HT-29 (cell line): ENCODE data around the gene SLC26A8. TPM values are rescaled to one million over a fixed set of nuclear protein-coding genes. Genes with fewer than 3 reads are reported as not detected.
"Not testable (repeated sequence)": the region's sequence is repeated elsewhere in the genome, so short reads cannot be mapped to it uniquely, and the experiment has no call there.

Experiments
- DNase-seq: peaks from one replicate; pipeline ENCODE4 v3.0.0-alpha.2; 2015; ENCODE audit warnings: low spot score
- total RNA-seq: library from RNA; depleted of rRNA; stranded (reverse); fragments of >200 nt; shearing (Covaris generic); gene quantifications from 2 replicates; pipeline ENCODE4 v1.2.3, GENCODE V29; 2014

SLC26A8 gene
- total RNA-seq, 1 experiment from 2014 or later: not detected

DNA sequence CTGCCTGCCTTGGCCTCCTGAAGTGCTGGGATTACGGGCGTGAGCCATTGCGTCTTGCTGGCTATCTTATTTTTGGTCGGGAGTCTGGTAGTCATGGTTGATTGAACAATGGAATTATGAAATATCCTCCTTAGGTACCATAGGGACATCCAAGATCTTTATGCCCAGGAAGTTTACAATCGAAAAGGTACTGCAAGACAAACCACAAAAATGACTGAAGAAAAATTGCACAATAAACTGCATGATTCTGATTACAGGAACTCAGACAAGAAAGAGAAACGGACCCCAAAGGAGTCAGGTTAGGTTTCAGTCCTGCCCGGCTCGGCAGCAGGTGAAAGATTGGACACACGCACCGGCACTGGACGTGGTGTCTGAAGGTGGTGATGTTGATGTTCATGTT lies 5.3 kb downstream of the SLC26A8 start:
- DNase-seq: no peak

DNA sequence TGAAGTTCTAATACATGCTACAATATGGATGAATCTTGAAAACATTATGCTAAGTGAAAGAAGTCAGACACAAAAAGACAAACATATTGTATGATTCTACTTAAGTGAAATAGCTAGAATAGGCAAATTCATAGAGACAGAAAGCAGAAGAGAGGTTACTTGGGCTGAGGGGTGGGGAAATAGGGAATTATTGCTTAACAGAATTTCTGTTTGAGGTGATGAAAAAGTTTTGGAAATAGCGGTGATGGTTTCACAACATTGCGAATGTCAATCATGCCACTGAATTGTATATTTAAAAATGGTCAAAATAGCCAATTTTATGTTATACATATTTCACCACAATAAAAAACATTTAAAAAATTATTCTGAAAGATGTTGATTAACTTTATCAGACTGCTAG lies 6.1 kb downstream of the SLC26A8 start:
- no peak for DNase-seq

DNA sequence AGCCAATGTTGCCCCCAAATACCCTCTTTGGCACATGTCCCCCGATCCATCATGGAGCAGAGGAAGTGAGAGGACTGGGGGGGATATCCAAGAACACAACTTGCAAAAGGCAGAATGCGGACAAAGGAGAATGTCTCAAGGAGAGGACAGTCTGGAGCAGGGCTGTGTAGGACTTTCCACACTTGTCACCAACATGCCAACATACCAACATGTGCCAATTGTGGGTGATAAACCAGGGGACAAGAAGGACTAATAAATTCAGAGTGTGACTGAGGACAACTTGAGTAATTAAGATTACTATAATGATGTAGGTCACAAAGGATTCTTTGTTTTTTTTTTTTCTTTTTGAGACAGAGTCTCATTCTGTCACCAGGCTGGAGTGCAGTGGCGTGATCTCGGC lies 8.8 kb downstream of the SLC26A8 start:
- no peak for DNase-seq

DNA sequence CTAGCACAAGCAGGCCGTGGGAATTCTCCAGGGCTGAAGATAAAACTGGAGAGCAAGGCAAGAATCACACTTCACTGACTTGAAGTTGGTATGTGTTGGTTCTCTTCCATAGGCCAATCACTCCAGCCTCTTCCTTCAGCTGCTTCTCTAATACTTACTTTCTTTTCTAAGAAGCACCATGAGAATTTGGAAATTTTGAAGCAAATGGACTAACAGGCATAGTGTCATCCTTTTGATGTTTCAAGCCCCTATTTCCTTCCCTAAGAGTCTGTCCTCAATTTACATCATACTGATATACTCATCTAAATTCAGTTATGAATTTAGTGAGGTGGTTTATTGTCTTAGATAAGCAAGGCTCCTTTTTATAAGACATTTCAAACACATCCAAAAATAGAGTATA lies 24.0 kb downstream of the SLC26A8 start:
- no peak for DNase-seq

DNA sequence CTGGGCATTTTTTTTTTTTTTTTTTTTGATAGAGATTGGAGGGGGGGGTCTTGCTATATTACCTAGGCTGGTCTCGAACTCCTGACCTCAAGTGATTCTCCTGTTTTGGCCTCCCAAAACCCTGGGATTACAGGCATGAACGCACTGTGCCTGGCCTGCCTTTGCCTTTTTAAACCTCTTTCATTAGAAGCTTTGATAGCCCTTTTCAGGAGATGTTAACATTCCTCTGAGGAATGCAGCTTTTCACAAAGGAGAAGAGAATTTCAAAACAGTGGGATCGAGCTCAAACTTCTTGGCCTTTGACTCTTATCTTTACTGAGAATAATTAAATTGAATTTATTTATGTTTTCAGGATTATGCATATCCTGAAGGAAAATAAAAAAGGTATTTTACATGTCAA lies 31.3 kb downstream of the SLC26A8 start:
- no peak for DNase-seq

DNA sequence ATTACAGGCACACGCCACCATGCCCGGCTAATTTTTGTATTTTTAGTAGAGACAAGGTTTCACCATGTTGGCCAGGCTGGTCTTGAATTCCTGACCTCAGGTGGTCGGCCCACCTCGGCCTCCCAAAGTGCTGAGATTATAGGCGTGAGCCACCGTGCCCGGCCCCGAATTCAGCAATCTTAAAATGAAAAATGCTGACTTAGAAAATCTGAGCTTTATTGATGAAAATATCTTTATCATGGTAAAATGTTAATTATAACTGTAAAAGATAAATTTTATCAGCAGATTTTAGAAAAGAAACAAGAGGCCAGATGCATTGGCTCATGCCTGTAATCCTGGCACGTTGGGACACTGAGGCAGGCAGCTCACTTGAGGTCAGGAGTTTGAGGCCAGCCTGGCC lies 36.4 kb downstream of the SLC26A8 start:
- DNase-seq: not testable (repeated sequence)

DNA sequence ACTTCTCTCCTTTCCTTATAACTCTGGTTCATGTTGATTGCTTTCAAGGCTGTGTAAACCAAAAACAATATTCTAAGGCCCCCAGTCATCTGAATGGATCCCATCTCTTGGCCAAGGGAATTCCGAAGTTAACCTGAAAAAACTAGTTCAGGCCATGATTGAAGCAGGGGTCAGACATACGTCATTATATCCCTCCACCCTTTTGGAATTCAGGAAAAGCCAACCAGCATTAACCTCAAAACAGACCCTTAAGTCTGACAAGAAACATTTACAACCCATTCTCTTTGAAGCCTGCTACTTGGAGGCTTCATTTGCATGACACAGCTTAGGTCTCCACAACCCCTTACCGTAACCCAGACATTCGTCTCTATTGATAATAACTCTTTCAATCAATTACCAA lies 39.7 kb downstream of the SLC26A8 start:
- DNase-seq: no peak

DNA sequence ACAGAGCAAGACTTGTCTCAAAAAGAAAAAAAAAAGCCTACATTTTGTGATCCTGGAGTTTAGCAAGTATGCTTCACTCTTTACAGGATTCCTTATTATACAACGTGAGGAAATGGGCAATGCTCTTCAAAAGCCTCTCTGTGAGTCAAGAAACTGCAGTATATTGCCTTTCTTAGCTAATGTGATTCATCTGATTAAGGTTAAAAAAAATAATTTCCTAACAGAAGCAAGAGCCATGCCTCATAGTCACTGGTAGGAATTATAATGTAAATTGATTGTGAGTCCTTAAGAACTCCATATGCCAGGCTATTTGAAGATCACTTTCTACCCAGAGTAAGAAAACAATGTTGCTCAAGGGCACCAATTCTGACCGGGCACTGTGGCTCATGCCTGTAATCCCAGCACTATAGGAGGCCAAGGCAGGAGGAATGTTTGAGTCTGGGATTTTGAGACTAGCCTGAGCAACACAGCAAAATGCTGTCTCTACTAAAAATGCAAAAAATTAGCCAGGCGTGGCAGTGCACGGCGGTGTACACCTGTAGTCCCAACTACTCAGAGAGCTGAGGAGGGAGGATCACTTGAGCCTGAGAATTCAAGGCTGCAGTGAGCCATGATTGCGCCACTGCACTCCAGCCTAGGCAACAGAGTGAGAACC lies 43.3 kb downstream of the SLC26A8 start:
- DNase-seq: no peak

DNA sequence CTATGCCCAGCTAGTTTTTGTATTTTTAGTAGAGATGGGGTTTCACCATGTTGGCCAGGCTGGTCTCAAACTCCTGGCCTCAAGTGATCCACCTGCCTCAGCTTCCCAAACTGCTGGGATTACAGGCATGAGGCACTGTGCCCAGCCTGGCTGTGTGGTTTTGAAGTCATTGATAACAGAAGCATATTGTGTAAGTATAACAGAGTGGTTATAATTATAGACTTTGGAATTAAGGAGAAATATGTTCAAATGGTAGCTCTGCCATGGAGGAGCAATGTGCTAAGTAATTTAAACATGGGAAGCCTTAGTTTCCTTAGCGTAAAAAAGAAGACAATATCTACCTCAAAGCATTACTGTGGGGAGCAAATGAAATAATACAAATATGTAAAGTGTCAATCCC lies 44.3 kb downstream of the SLC26A8 start:
- not testable (repeated sequence) for DNase-seq

DNA sequence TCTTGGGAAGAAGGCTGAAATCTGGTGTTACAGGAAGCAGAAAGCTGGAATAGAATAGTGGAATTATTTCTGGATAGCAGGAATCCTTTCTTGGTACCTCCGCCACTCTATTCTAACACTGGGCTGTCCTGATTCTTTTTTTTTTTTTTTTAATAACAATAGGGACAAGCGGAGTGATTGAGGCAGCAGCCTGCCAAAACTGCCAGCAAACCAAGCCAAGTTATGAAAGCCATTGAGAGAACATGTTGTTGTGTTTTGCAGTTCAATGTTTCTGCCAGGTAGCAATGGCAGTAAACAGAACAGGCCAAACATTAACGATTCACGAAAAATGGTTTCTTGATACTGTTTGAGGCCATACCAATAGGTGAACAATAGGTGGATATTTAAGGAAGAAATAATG lies 47.1 kb downstream of the SLC26A8 start:
- DNase-seq: no peak

DNA sequence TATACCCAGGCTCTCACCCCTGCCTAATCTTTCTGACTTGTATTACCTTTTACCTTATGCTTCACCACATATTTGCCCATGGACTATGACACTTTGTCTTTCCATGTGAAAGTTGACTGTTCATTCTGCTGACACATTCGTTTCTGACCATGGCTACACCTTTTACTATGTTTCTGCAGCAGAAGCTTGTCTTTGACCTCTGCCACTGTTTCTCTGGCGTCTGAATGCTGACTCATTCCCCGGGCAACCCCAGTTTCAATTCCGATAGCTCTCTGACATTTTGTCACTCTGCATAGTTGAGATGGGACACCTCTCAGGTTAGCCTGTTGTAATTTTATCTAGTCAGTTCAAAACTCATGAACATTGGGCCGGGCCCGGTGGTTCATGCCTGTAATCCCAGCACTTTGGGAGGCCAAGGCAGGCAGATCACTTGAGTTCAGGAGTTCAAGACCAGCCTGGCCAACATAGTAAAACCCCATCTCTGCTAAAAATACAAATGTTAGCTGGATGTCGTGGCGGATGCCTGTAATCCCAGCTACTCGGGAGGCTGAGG lies 50.7 kb downstream of the SLC26A8 start:
- DNase-seq: peak; percentile 84

DNA sequence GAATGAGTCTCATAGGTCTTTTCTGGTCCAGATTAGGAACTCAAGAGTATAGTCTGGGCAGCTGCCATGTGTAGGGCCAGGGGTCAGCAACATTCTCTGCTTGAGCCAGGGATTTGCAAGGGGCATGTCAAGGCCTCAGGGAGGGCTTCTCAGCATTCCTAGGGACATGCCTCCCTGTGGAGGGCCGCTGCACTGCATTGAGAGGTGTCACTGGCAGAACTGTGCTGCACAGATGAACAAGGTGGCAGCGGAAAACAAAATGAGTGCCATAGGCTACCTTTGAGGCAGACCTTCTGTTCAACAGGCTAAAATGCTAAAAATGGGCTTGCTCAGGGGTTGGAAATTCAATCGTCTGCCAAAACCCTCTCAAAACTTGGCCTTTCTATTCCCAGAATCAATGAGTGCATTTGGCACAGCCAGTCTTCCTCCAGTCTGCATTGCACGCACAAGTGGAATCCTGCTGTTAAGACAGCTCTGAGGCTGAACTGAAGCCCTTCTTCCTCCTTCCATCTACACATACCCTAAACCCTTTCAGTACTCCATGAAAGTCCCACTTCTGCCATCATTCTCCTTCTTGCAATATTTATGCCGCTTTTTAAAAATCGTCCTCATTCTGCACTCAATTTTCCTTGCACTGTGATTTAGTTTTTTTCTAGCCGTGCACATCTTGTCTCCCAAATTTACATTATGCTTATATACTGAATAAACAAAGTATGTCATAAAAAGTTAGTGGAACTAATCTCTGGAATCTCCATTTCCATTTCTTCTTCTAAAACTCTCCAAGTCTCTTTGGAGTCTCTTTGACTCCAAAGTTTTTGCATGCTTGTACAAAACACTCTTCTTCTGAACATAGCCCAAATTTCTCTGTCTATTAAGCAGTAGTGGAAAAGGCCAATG lies 51.7 kb downstream of the SLC26A8 start:
- peak; percentile 34 for DNase-seq

DNA sequence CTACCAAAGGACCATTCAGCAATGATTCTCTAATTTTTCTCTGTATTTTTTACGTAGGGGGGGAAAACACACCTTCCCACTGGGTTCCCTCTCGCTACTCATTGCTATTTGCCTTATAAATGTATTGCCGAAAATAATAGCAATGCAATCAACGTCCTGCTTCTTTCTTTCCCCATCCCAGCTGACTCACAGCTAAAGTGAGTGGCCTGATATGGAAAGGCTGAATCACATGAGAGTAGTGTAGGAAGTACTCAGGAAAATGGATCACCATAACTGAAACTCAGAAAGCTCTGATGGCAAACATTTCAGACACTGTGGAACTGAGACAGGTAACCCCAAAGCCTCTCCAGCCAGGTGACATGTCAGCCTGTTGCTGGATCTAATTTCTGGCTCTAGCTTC lies 54.3 kb downstream of the SLC26A8 start:
- DNase-seq: no peak

DNA sequence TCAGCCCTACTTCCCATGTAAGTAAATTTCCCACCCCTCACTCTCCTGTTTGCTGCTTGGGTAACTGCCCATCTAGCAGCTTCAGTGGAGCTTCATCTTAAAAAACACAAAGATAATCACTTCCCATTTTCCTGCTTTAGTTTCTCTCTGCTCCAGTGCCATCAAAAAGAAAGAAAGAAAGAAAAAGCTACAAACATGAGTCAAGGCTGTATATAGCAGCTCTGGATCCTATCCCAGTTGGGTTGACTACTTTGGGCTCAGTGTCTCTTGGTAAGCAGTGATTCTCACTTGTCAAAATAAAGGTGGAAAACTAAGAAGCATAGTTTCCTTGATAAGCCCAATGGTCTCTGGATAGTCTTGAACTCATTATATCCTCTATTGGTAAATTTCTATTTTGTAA lies 54.8 kb downstream of the SLC26A8 start:
- no peak for DNase-seq

DNA sequence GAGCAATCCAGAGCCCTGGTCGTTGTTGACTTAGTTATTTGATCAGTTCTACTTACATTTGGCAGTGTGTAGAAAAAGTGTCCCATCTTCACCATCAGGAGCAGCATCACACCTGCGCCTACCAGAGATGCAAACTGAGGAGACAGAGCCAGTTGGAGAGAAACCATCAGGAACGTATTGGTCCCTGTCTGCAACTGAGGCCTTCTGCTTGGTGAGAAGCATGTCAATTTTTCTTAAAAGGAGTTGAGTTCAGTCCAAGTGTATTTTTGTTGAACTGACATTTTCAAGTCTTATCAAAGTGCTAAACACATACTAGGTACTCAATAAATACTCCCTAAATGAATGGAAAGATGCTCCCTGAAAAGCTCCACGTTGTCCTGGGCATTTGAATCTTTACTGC lies 55.6 kb downstream of the SLC26A8 start:
- no peak for DNase-seq

DNA sequence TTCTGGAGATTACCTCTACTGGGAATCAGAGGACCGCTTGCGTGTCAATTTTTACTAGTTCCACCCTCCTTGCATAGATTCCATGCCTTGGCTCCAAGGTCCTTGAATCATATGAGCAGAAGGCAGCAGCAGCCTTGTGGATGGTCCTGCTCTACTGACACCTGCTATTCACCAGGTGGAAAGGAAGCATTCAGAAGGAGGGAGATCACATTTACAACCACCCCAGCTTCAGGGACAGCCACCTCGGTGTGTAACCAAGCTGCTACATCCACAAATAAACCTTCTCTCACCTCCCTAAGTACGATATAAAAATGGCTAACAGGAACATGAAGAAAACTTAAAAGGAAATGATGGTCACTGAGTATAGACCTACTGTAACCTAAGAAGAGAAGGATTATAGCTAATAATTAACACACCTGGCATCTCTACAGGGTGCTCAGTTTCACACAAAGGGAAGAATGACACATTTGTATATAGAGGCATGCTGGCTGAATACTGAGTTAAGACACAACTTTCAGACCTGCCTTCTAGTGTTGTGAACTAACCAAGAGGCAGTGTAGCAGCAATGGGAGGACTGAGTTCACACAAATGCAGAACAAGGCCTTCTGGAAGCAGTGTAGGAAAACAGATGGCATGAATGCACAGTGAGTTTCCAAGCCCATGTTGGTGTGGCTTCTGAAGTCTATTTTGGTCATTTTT lies 57.2 kb downstream of the SLC26A8 start:
- peak; percentile 39 for DNase-seq

DNA sequence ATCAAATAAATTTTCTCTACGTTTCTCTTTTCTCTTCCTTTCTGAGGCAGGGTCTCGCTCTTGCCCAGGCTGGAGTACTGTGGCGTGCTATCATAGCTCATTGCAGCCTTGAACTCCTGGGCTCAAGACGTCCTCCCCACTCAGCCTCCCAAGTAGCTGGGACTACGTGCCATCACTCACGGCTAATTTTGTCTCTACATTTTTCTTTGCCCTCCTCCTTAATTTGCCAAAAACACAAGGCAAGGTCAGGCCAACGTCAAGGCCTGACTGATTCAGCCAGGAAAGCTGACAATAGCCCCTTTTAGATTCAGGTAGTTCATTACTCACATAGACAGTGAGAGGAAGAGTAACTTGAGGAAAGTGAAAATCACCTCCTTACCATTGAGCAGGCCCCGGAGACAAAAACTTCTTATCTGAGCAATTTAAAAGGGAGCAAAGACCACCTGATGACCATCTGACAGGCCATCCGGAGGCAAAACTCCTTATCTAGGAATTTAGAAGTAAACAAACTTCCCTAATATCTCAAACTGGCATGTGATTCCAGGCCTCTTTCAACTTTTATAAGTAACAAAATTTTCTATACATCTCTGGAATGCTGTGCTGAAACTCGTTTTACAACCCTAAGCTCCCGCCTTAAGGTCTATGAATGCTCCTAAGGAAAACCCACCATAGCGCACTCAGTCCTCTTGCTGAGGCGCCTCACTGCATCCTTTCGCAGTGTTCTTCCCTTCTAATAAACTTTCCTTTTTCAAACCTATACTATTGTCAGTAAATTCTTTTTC lies 61.5 kb downstream of the SLC26A8 start:
- DNase-seq: no peak

DNA sequence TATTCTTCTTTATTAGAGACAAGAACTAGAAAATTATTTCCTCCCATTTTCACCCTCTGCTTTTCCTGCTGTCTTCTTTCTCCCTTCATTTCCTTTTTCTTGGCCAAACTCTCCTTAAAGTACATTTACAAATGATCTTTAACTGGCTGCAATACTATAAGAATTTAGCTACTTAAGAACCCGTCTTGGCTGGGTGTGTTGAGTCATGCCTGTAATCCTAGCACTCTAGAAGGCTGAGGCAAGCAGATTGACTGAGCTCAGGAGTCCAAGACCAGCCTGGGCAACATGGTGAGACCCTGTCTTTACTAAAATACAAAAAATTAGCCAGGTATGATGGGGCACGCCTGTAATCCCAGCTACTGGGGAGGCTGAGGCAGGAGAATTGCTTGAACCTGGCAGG lies 64.3 kb downstream of the SLC26A8 start:
- DNase-seq: no peak

DNA sequence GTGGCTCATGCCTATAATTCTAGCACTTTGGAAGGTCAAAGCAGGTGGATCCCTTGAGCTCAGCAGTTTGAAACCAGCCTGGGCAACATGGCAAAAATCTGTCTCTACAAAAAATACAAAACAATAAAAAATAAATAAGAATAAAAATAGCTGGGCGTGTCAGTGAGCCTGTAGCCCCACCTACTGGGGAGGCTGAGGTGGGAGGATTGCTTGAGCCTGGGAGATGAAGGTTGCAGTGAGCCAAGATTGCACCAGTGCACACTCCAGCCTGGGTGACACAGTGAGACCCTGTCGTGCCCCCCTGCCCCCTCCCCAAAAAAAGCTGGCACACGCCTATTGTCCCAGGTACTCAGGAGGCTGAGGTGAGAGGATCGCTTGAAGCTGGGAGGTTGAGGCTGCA lies 68.5 kb downstream of the SLC26A8 start:
- no peak for DNase-seq

DNA sequence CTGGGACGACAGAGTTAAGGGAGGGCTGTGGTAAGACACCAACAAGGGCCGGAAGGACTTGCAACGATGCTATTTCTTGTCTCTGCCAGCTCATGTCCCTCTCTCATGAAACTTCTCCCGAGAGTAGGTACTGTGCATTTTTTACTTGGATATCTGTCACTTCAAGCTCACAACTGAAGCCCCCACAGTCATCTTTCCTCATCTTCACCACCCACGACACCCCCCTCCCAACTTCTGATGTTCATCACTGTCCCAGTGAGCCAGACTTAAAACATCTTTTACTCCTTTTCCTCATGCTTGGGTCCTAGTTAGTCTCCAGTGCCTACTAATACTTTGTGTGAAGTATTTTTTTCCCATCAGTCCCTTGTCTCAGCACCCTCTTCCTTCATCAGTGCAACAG lies 68.9 kb downstream of the SLC26A8 start:
- no peak for DNase-seq

DNA sequence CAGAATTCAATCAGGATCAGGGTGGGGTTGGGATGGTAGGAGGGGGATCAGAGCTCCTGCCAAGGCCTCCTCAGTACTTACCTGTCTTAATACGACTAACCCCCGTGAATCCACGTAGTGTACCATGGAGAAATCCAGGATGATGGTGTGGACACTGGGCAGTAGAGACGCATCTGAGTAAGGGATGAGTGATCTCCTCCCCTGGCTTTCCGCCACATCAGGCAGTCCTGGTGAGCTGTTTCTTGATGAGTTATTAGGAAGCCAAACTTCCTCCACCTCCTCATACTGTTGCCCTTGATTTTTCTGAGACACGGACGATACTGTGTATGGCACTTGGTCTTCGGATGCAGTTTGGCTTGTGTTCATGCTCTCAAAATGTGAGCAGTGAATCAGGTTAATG lies 69.4 kb downstream of the SLC26A8 start:
- DNase-seq: no peak
